ENCODE data around the gene LCLAT1.

LCLAT1 gene

GRCh38 chr2:30472326-30472725 is 25.3 kb downstream of the LCLAT1 start:
- TF ChIP-seq CTCF (IDR thresholded peaks at IDR 0.05; ENCODE audit: low read depth, low read length, missing control alignments): no peak
- no peak overlapping the region for H3K4me3 ChIP-seq (ENCODE audit: low read depth, low read length)
- no peak for DNase-seq (ENCODE audit: low read depth)

- DNase-seq (ENCODE audit: low read depth): no peak
- TF ChIP-seq CTCF (IDR thresholded peaks at IDR 0.05; ENCODE audit: low read depth, low read length, missing control alignments): no peak
- H3K4me3 ChIP-seq (ENCODE audit: low read depth, low read length): no peak overlapping the region
These were observed 28.5 kb downstream of the LCLAT1 start for GRCh38 chr2:30475542-30475941.

GRCh38 chr2:30476636-30477035 is 29.6 kb downstream of the LCLAT1 start:
- H3K4me3 ChIP-seq (ENCODE audit: low read depth, low read length): no peak overlapping the region
- TF ChIP-seq CTCF (IDR thresholded peaks at IDR 0.05; ENCODE audit: low read depth, low read length, missing control alignments): no peak
- no peak for DNase-seq (ENCODE audit: low read depth)

GRCh38 chr2:30480703-30481322 is 33.8 kb downstream of the LCLAT1 start:
- no peak for DNase-seq (ENCODE audit: low read depth)
- no peak for TF ChIP-seq CTCF (IDR thresholded peaks at IDR 0.05; ENCODE audit: low read depth, low read length, missing control alignments)
- no peak overlapping the region for H3K4me3 ChIP-seq (ENCODE audit: low read depth, low read length)

GRCh38 chr2:30481323-30481800 is 34.3 kb downstream of the LCLAT1 start:
- no peak for DNase-seq (ENCODE audit: low read depth)
- TF ChIP-seq CTCF (IDR thresholded peaks at IDR 0.05; ENCODE audit: low read depth, low read length, missing control alignments): no peak

GRCh38 chr2:30482011-30482410 is 35.0 kb downstream of the LCLAT1 start:
- no peak overlapping the region for H3K4me3 ChIP-seq (ENCODE audit: low read depth, low read length)
- TF ChIP-seq CTCF (IDR thresholded peaks at IDR 0.05; ENCODE audit: low read depth, low read length, missing control alignments): no peak
- DNase-seq (ENCODE audit: low read depth): no peak

More at GRCh38 chr2:30481323-30481800, 34.3 kb downstream of the LCLAT1 start:
- H3K4me3 ChIP-seq (ENCODE audit: low read depth, low read length): no peak overlapping the region

- no peak for DNase-seq (ENCODE audit: low read depth)
- no peak overlapping the region for H3K4me3 ChIP-seq (ENCODE audit: low read depth, low read length)
- no peak for TF ChIP-seq CTCF (IDR thresholded peaks at IDR 0.05; ENCODE audit: low read depth, low read length, missing control alignments)
These were observed 37.1 kb downstream of the LCLAT1 start for GRCh38 chr2:30484145-30484544.

Measured in GM12864 (cell line).